A549 (cell line): ENCODE results near the gene LRP1. TPM values are rescaled to one million over a fixed set of nuclear protein-coding genes. Genes with fewer than 3 reads are reported as not detected.

Experiments used
- ATAC-seq, 2 experiments: fragments of 200-7000 bp in 1 of 2; fragments of >200 bp in 1 of 2; cut with Nextera tagmentation in 1 of 2; cut with Tn5 transposase in 1 of 2; 3 replicates each; pipeline versions ENCODE4 v1.8.0 to v1.9.1; 2018 to 2020; ENCODE audit warnings: mild to moderate bottlenecking in 1 of 2, moderate library complexity in 1 of 2
- CTCF ChIA-PET: fragments of 300-600 bp; sonication (Branson Sonifier 250); formaldehyde crosslinking; extraction: SDS; loops from one replicate; lab custom pipeline; 2021; ENCODE audit warnings: antibody characterized with exemption, inconsistent platforms; lab: Yijun Ruan, JAX
- POLR2A ChIA-PET: fragments of 350-600 bp; formaldehyde crosslinking; extraction: SDS; loops from one replicate; lab custom pipeline; 2021; ENCODE audit warnings: antibody characterized with exemption, inconsistent platforms; lab: Yijun Ruan, JAX
- DNase-seq, 2 experiments: peaks; one replicate each; pipeline versions ENCODE4 v3.0.0 to v3.0.0-alpha.2; 2011 to 2016; ENCODE audit warnings: low read depth in 1 of 2, low spot score in 1 of 2
- FAIRE-seq: peaks from 2 replicates; lab custom pipeline; 2011; peaks lifted over from hg19 to GRCh38; lab: Jason Lieb, UNC
- H3K27ac ChIP-seq, 2 experiments: fragments of >200 bp; sonication (Bioruptor Twin); formaldehyde crosslinking; 3 replicates each; pipeline ENCODE4 v1.5.1; 2016 to 2017
- H3K4me1 ChIP-seq: fragments of >200 bp; sonication (Bioruptor Twin); formaldehyde crosslinking; 3 replicates; pipeline ENCODE4 v1.6.1; 2016
- H3K4me2 ChIP-seq: fragments of >200 bp; sonication (Bioruptor Twin); formaldehyde crosslinking; 3 replicates; pipeline ENCODE4 v1.6.1; 2016
- H3K4me3 ChIP-seq: fragments of >200 bp; sonication (Bioruptor Twin); formaldehyde crosslinking; 3 replicates; pipeline ENCODE4 v1.5.1; 2016
- H3K9me3 ChIP-seq: fragments of >200 bp; sonication (Bioruptor Twin); formaldehyde crosslinking; 3 replicates; pipeline ENCODE4 v1.6.1; 2016
- CBX2 ChIP-seq: fragments of 200-600 bp; sonication (generic); IDR thresholded peaks from 2 replicates; pipeline ENCODE4 v1.6.1; 2016; ENCODE audit warnings: low read depth, mild to moderate bottlenecking, borderline replicate concordance
- CBX8 ChIP-seq: fragments of 200-600 bp; sonication (generic); IDR thresholded peaks from 2 replicates; pipeline ENCODE4 v1.6.1; 2016
- CEBPB ChIP-seq, 2 experiments: fragments of >200 bp in 1 of 2; sonication (Bioruptor Twin) in 1 of 2; formaldehyde crosslinking in 1 of 2; IDR thresholded peaks; 2 replicates each; pipeline ENCODE4 v1.6.1; 2012 to 2016
- EHF ChIP-seq: fragments of 250-450 bp; sonication (Bioruptor Pico); IDR thresholded peaks from 2 replicates; pipeline ENCODE4 v1.5.0; 2020; ENCODE audit warnings: mild to moderate bottlenecking
- EHMT2 ChIP-seq: fragments of 200-600 bp; sonication (generic); IDR thresholded peaks from 2 replicates; pipeline ENCODE4 v1.6.1; 2016; ENCODE audit warnings: antibody characterized with exemption, low read depth, mild to moderate bottlenecking, moderate library complexity
- EP300 ChIP-seq, 2 experiments: fragments of >200 bp; sonication (Bioruptor Twin); formaldehyde crosslinking; IDR thresholded peaks; 2 replicates in 1 of 2; 3 replicates in 1 of 2; pipeline ENCODE4 v1.6.1; 2016 to 2017
- HEYL ChIP-seq: fragments of 250-450 bp; sonication (Bioruptor Pico); IDR thresholded peaks from 2 replicates; pipeline ENCODE4 v1.8.0; 2021; ENCODE audit warnings: mild to moderate bottlenecking, moderate library complexity
- HOXA7 ChIP-seq: fragments of 250-450 bp; sonication (Bioruptor Pico); IDR thresholded peaks from 2 replicates; pipeline ENCODE4 v1.5.0; 2020; ENCODE audit warnings: mild to moderate bottlenecking, moderate library complexity
- JUN ChIP-seq, 2 experiments: fragments of >200 bp; sonication (Bioruptor Twin); formaldehyde crosslinking; IDR thresholded peaks; 2 replicates in 1 of 2; 3 replicates in 1 of 2; pipeline ENCODE4 v1.6.1; 2016 to 2017
- KDM1A ChIP-seq: fragments of 200-600 bp; sonication (generic); IDR thresholded peaks from 2 replicates; pipeline ENCODE4 v1.6.1; 2016; ENCODE audit warnings: low read depth, mild to moderate bottlenecking
- KDM5A ChIP-seq: fragments of 200-600 bp; sonication (generic); IDR thresholded peaks from 2 replicates; pipeline ENCODE4 v1.6.1; 2016; ENCODE audit warnings: antibody characterized with exemption, mild to moderate bottlenecking
- MYC ChIP-seq: IDR thresholded peaks from 2 replicates; pipeline ENCODE4 v1.6.1; 2012; ENCODE audit warnings: mild to moderate bottlenecking, inconsistent platforms, low read length, improper control_type of control experiment, borderline replicate concordance
- NFE2L2 ChIP-seq: fragments of 150-350 bp; conservative IDR thresholded peaks from 2 replicates; pipeline ENCODE4 v1.6.1; 2014; ENCODE audit warnings: low read length
- NR3C1 ChIP-seq: fragments of >200 bp; sonication (Bioruptor Twin); formaldehyde crosslinking; IDR thresholded peaks from 3 replicates; pipeline ENCODE4 v1.6.1; 2017
- PHF8 ChIP-seq: fragments of 200-600 bp; sonication (generic); IDR thresholded peaks from 2 replicates; pipeline ENCODE4 v1.6.1; 2016; ENCODE audit warnings: low read depth, mild to moderate bottlenecking, antibody characterized with exemption, moderate library complexity, borderline replicate concordance
- POLR2A ChIP-seq: IDR thresholded peaks from 2 replicates; pipeline ENCODE4 v1.6.1; 2012; ENCODE audit warnings: mild to moderate bottlenecking, low read length
- RAD21 ChIP-seq, 2 experiments: fragments of >200 bp in 1 of 2; sonication (Bioruptor Twin) in 1 of 2; formaldehyde crosslinking in 1 of 2; IDR thresholded peaks in 1 of 2; conservative IDR thresholded peaks in 1 of 2; 2 replicates in 1 of 2; 3 replicates in 1 of 2; pipeline ENCODE4 v1.6.1; 2012 to 2018; ENCODE audit warnings: inconsistent platforms in 1 of 2
- RCOR1 ChIP-seq: fragments of 150-350 bp; IDR thresholded peaks from 2 replicates; pipeline ENCODE4 v1.6.1; 2014; ENCODE audit warnings: antibody characterized with exemption, low read length, low read depth
- SMC3 ChIP-seq: fragments of >200 bp; sonication (Bioruptor Twin); formaldehyde crosslinking; IDR thresholded peaks from 3 replicates; pipeline ENCODE4 v1.6.1; 2018; ENCODE audit warnings: inconsistent platforms
- ZC3H11A ChIP-seq: fragments of 450-650 bp; IDR thresholded peaks from 2 replicates; pipeline ENCODE4 v1.6.1; 2014; ENCODE audit warnings: antibody characterized with exemption, mild to moderate bottlenecking
- ZNF302 ChIP-seq: fragments of 250-450 bp; sonication (Bioruptor Pico); IDR thresholded peaks from 2 replicates; pipeline ENCODE4 v1.9.0; 2021; ENCODE audit warnings: inconsistent platforms, mild to moderate bottlenecking, moderate library complexity
- ZSCAN20 ChIP-seq: fragments of 250-450 bp; sonication (Bioruptor Pico); IDR thresholded peaks from 2 replicates; pipeline ENCODE4 v1.8.0; 2022; ENCODE audit warnings: mild to moderate bottlenecking, moderate library complexity
- WGBS: methylation state at CpG from one replicate; pipeline ENCODE4 v1.1.6; 2017; ENCODE audit errors: missing lambda C conversion rate; 5-methylcytosine and 5-hydroxymethylcytosine counted together
- polyA plus RNA-seq, 4 experiments: library from polyadenylated mRNA; depleted of rRNA in 3 of 4; stranded (reverse); fragments of >200 nt; fragmentation: RNase III in 1 of 4; extraction: RNeasy Plus Mini Kit Qiagen cat#74134 plus additional on column Dnase treatment in 1 of 4; gene quantifications; 2 replicates in 3 of 4; 3 replicates in 1 of 4; pipeline ENCODE4 v1.2.3, GENCODE V29; 2011 to 2017
- TF ChIP-seq, protein P1 (sequence below): fragments of >200 bp; sonication (Bioruptor Twin); formaldehyde crosslinking; IDR thresholded peaks from 3 replicates; pipeline ENCODE4 v1.5.1; 2016
- TF ChIP-seq, protein P2 (sequence below): fragments of >200 bp; sonication (Bioruptor Twin); formaldehyde crosslinking; IDR thresholded peaks from 2 replicates; pipeline ENCODE4 v1.6.1; 2016
- TF ChIP-seq, protein P3 (sequence below): fragments of 150-350 bp; IDR thresholded peaks from 2 replicates; pipeline ENCODE4 v1.6.1; 2014; ENCODE audit warnings: low read depth, mild to moderate bottlenecking, low read length

LRP1 gene
- polyA plus RNA-seq, 2 of the 4 experiments (the other 2 are of a cell fraction): 5.6 to 9.4 TPM

DNA sequence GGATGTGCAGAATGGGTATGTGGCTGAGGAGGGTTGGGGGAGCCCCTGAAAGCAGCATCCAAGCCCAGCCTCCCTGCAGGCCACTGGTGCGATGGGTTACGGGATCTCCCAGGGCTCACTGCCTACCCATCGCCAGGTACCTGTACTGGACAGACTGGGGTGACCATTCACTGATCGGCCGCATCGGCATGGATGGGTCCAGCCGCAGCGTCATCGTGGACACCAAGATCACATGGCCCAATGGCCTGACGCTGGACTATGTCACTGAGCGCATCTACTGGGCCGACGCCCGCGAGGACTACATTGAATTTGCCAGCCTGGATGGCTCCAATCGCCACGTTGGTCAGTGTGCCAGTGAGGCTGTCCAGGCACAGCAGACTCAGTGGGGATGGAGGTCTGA, 70.0 kb downstream of the LRP1 start:
- CTCF ChIA-PET: interaction anchor here (1.0 to 20.5 kb wide), 5 partner anchors 9 to 74 kb away, joined by 3 to 383 read pairs (median 16); no protein-coding TSS in a partner anchor
- Histone ChIP-seq H3K4me3 (no peak overlapping the region), H3K4me2 (no peak overlapping the region), H3K27ac (no peak overlapping the region), H3K9me3 (no peaks in the 10 kb centered on the region), H3K4me1 (no peaks in the 10 kb centered on the region)
- TF ChIP-seq, protein P1, sequence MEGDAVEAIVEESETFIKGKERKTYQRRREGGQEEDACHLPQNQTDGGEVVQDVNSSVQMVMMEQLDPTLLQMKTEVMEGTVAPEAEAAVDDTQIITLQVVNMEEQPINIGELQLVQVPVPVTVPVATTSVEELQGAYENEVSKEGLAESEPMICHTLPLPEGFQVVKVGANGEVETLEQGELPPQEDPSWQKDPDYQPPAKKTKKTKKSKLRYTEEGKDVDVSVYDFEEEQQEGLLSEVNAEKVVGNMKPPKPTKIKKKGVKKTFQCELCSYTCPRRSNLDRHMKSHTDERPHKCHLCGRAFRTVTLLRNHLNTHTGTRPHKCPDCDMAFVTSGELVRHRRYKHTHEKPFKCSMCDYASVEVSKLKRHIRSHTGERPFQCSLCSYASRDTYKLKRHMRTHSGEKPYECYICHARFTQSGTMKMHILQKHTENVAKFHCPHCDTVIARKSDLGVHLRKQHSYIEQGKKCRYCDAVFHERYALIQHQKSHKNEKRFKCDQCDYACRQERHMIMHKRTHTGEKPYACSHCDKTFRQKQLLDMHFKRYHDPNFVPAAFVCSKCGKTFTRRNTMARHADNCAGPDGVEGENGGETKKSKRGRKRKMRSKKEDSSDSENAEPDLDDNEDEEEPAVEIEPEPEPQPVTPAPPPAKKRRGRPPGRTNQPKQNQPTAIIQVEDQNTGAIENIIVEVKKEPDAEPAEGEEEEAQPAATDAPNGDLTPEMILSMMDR: no peak
- TF ChIP-seq CBX8: no peak
- TF ChIP-seq JUN (IDR thresholded peaks at IDR 0.05): no peak
- no peak for TF ChIP-seq CEBPB (IDR thresholded peaks at IDR 0.05)
- no peak for TF ChIP-seq HOXA7 (CRISPR knock-in tag)
- no peak for TF ChIP-seq PHF8
- no peak for TF ChIP-seq KDM5A
- TF ChIP-seq POLR2A: no peak
- no peak for TF ChIP-seq MYC
- no peak for TF ChIP-seq ZSCAN20 (CRISPR knock-in tag)
- TF ChIP-seq EHF (CRISPR knock-in tag): no peak
- no peak for TF ChIP-seq NFE2L2
- no peak for TF ChIP-seq SMC3
- TF ChIP-seq ZC3H11A: no peak
- no peak for TF ChIP-seq HEYL (CRISPR knock-in tag)
- FAIRE-seq (no peak), ATAC-seq (no peak), DNase-seq (no peak)
- POLR2A ChIA-PET: no interaction called here
- WGBS: 96% methylated on average over 16 of the region's 17 CpGs

GRCh38 chr12:57199191-57199590, 70.9 kb downstream of the LRP1 start:
- no peak overlapping the region for H3K4me3 ChIP-seq
- FAIRE-seq (no peak), ATAC-seq (no peak), DNase-seq (no peak)
- ChIA-PET POLR2A (no interaction called here), CTCF (interaction anchor here (1.1 to 20.5 kb wide), 3 partner anchors 14 to 25 kb away, joined by 3 to 383 read pairs (median 45); no protein-coding TSS in a partner anchor)
- 81% methylated on average over 8 of the region's 15 CpGs for WGBS
- no peak overlapping the region for H3K27ac ChIP-seq
- H3K9me3 ChIP-seq: no peaks in the 10 kb centered on the region
- H3K4me1 ChIP-seq: no peaks in the 10 kb centered on the region
- TF ChIP-seq, protein P2, sequence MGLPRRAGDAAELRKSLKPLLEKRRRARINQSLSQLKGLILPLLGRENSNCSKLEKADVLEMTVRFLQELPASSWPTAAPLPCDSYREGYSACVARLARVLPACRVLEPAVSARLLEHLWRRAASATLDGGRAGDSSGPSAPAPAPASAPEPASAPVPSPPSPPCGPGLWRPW: no peak
- no peak for TF ChIP-seq JUN (IDR thresholded peaks at IDR 0.05)
- no peak for TF ChIP-seq RAD21 (conservative IDR thresholded peaks at IDR 0.05 in 1 of 2, IDR thresholded peaks at IDR 0.05 in 1 of 2)
- no peak overlapping the region for H3K4me2 ChIP-seq

- FAIRE-seq (no peak), DNase-seq (no peak), ATAC-seq (no peak)
- ChIA-PET CTCF (interaction anchor here (0.9 to 2.8 kb wide), 2 partner anchors 13 to 72 kb away, joined by 4 to 17 read pairs; partner anchors contain the start of gene LRP1), POLR2A (no interaction called here)
- Histone ChIP-seq H3K4me3 (no peak overlapping the region), H3K27ac (no peak overlapping the region), H3K4me1 (no peaks in the 10 kb centered on the region), H3K9me3 (no peaks in the 10 kb centered on the region), H3K4me2 (no peak overlapping the region)
- TF ChIP-seq, protein P1: no peak
- TF ChIP-seq RAD21 (conservative IDR thresholded peaks at IDR 0.05 in 1 of 2, IDR thresholded peaks at IDR 0.05 in 1 of 2): no peak
- TF ChIP-seq JUN (IDR thresholded peaks at IDR 0.05): no peak
- TF ChIP-seq, protein P3, sequence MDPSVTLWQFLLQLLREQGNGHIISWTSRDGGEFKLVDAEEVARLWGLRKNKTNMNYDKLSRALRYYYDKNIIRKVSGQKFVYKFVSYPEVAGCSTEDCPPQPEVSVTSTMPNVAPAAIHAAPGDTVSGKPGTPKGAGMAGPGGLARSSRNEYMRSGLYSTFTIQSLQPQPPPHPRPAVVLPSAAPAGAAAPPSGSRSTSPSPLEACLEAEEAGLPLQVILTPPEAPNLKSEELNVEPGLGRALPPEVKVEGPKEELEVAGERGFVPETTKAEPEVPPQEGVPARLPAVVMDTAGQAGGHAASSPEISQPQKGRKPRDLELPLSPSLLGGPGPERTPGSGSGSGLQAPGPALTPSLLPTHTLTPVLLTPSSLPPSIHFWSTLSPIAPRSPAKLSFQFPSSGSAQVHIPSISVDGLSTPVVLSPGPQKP: no peak
- no peak for TF ChIP-seq CBX2
- TF ChIP-seq, protein P2: no peak
- TF ChIP-seq POLR2A: no peak
- TF ChIP-seq NFE2L2: no peak
- no peak for TF ChIP-seq RCOR1
- no peak for TF ChIP-seq ZNF302 (CRISPR knock-in tag)
- TF ChIP-seq CEBPB (IDR thresholded peaks at IDR 0.05): no peak
- TF ChIP-seq KDM1A: no peak
- no peak for TF ChIP-seq EHMT2
- no peak for TF ChIP-seq EP300 (IDR thresholded peaks at IDR 0.05)
- no peak for TF ChIP-seq NR3C1
- no peak for TF ChIP-seq HOXA7 (CRISPR knock-in tag)
- no peak for TF ChIP-seq CBX8
- WGBS: 84% methylated on average over 8 of the region's 15 CpGs
Observed at GRCh38 chr12:57200497-57200896, 72.2 kb downstream of the LRP1 start.
